ENCODE measurements around the gene SFTPA2.
"Not testable (repeated sequence)": the region's sequence is repeated elsewhere in the genome, so short reads cannot be mapped to it uniquely, and the experiment has no call there.

Gene SFTPA2

GRCh38 chr10:79509934-79510508 lies 50.2 kb downstream of the SFTPA2 start:
- not testable (repeated sequence) for DNase-seq

- not testable (repeated sequence) for DNase-seq
Measured at GRCh38 chr10:79509306-79509933, 50.8 kb downstream of the SFTPA2 start.

GRCh38 chr10:79508245-79508644 lies 52.0 kb downstream of the SFTPA2 start:
- not testable (repeated sequence) for DNase-seq

GRCh38 chr10:79507440-79508167 lies 52.6 kb downstream of the SFTPA2 start:
- no peak for DNase-seq
